NK-92 (cell line): ENCODE data around the gene THEMIS2.
A peak's percentile ranks its signal among the peaks of the same experiment; 100 is the strongest.
"Not testable (repeated sequence)": the region's sequence is repeated elsewhere in the genome, so short reads cannot be mapped to it uniquely, and the experiment has no call there.

Experiments
- DNase-seq: peaks from one replicate; lab custom pipeline; 2025; ENCODE audit not compliant: unreplicated experiment; lab: John Stamatoyannopoulos, UW

The THEMIS2 gene

DNA sequence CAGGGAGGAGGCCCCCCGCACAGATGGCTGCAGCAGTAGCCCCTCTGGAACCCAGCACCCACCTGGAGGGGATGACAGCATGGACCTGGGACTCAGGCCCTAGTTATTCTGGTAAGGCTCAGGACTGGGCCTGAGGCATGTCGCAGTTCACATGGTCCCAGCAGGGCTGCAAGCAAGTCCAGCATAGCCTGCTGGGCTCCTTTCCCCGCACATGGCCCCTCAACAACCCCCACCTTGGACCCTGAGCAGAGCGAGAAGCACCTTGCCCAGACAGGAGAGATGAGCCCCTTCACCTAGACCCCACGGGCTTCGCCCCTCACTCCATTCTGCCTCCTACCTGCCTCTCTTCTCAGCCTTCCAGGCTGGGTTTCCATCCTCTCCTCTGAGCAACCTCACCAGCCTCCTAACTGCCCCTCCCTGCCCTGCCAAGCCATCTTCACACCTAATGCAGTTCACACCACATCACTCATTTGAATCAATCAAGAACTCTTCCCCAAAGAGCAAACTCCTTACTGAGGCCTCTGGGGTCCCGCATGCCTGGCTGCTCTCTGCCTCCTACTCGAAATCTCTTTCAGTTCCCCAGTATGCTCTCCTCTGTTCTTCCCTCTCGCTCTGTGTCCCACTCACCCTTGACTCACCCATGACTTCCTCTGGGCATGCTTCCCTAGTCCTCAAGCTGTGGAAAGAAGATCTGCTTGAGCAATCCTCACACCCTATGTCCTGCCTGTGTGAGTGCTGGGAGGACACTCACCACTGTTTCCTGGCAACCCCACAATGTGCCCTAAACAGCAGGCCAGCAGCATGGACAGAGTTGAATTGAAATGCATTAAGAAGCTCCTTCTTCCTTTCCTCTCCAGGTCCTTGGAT, 9.4 kb upstream of the THEMIS2 start:
- DNase-seq = no peak

- DNase-seq = no peak
These were observed 8.8 kb upstream of the THEMIS2 start for GRCh38 chr1:27863538-27863915.

- DNase-seq = no peak
These were observed 8.0 kb upstream of the THEMIS2 start for GRCh38 chr1:27864264-27864895.

- no peak for DNase-seq
These were observed 6.5 kb upstream of the THEMIS2 start for GRCh38 chr1:27865821-27866220.

- no peak for DNase-seq
These were observed 3.8 kb upstream of the THEMIS2 start for GRCh38 chr1:27868556-27868931.

DNA sequence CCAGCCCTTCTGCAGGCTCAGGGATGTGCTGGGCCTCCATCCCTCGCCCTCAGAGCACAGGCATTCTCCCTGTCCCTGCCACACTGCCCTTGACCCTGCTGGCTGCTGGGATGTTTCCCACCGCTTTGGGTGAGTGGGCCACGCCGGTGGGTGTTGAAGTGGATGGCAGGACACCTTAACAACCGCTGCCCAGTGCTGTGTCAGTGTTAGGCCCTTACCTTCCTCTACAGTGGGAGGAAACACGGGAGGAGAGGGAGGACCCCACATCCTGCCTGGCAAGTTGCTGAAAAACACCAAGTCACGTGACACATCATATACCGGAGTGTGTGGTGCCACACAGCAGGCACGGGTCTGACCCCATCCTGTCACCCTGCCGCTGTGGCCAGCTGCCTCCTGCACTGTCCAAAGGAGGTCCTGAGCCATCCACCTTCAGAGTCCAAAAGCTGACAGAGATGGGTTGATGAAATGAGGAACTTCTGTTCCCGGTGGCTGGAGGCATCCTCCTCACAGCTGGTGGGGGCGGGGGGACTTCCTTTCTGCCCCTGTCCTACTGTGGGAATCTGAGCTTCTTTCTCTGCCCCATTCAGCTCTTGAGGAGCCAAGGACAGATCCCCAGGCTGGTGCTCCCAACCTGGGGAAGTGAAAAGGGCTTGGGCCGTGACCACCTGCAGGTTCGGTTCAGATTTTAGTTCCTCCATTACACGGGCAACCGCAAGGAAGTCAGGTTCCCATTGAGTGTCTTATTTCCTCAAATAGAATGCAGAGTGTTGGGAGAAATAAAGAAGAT, 3.2 kb upstream of the THEMIS2 start:
- peak; percentile 27 for DNase-seq

GRCh38 chr1:27869719-27870085, 2.6 kb upstream of the THEMIS2 start:
- no peak for DNase-seq

GRCh38 chr1:27871076-27871475, 1.3 kb upstream of the THEMIS2 start:
- DNase-seq = not testable (repeated sequence)

- DNase-seq = no peak
These were observed 633 bp downstream of the THEMIS2 start for GRCh38 chr1:27872802-27873551.

DNA sequence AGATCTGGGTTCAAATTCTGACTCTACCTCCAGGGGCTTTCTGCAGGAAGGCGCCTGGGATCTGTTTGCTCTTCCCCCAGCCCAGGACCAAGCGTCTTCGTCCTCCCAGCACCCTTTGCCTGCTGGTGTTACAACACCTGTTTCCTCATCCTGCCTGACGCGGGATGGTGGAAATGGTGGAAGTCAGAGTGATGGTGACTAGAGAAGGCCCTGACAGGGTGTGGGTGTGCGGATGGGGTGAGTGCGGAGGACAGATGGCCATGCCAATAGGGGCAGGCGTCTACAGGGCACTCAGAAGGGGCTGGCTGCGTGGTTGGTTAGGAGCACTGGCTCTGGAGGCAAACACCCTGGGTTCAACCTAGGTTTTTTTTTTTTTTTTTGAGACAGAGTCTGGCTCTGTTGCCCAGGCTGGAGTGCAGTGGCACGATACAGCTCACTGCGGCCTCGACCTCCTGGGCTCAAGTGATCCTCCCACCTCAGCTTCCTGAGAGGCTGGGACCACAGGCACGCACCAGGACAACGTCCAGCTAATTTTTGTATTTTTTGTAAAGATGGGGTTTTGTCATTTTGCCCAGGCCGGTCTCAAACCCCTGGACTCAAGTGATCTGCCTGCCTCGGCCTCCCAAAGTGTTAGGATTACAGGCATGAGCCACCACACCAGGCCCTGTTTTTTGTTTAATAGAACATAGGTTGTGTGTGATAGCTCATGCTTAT, 1.5 kb downstream of the THEMIS2 start:
- DNase-seq = no peak

GRCh38 chr1:27876341-27877114, 4.2 kb downstream of the THEMIS2 start:
- DNase-seq = no peak

GRCh38 chr1:27877115-27877416, 4.7 kb downstream of the THEMIS2 start:
- DNase-seq = no peak

DNA sequence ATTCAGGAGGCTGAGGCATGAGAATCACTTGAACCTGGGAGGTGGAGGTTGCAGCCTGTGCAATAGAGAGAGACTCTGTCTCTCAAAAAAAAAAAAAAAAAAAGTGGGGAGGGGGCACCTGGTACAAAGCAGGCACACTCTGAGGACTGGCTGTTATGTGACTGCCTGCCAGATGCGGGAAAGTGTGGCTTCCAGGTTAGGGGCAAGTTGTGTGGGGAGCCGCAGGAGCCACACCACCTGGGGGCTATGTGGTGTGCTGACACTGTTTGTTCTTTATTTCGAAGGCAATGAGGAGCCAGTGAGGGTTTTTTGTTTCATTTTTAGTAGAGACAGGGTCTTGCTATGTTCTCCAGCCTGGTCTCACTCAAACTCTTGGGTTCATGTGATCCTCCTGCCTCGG, 5.7 kb downstream of the THEMIS2 start:
- no peak for DNase-seq

DNA sequence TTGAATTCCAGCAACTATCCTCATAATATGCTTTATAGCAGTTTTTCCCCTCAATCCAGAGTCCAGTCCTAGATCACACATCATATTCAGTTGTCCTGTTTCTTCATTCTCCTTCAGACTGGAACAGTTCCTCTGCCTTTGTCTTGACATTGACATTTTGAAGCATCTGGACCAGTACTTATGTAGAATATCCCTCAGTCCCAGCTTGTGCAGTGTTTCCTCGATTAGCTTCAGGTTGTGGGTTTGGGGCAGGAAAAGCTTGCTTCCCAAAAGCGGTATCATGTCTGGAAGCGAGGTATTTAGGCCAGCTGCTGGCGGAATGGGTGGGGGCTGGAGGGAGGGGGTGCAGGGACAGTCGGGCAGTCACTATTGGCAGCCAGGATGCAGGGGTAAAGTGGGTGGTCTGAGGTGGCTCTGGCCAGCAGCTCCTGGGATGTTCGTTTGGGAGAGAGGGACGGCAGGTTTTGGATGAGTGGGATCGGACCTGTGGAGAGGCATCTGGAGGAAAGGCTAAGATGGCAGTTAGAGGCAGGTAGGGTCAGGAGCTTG, 6.5 kb downstream of the THEMIS2 start:
- no peak for DNase-seq

GRCh38 chr1:27879374-27880082, 7.2 kb downstream of the THEMIS2 start:
- no peak for DNase-seq

GRCh38 chr1:27882543-27882903, 10.2 kb downstream of the THEMIS2 start:
- no peak for DNase-seq

DNA sequence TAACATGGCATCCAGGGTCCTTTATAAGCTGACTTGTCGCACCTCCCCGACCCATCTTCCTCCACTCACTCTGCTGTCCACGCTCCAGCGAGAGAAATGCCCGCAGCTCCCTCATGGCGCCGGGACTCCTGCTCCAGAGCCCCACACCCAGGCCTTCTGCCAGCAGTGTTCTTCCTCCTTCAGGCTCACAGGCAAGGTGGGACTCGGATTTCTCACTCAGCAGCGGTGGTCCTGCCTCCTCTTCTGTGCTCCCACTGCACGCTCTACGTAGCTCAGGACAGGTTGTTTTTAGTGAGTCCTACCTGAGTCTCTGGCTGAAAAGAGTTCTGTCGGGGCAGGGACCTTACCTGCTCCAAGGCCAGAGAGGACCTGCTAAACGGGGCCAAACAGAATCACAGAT, 11.2 kb downstream of the THEMIS2 start:
- no peak for DNase-seq

- no peak for DNase-seq
These were observed 11.9 kb downstream of the THEMIS2 start for GRCh38 chr1:27884006-27884954.
